AG04450 (cell line): ENCODE results near the gene AFF3. TPM values are rescaled to one million over a fixed set of nuclear protein-coding genes. Genes with fewer than 3 reads are reported as not detected.

Source experiments
- CTCF ChIA-PET: fragments of 300-600, 350-600 bp; formaldehyde crosslinking; extraction: SDS; loops from one replicate; lab custom pipeline; 2022; ENCODE audit warnings: antibody characterized with exemption, inconsistent platforms; lab: Charles Lee
- POLR2A ChIA-PET: fragments of 350-600 bp; formaldehyde crosslinking; extraction: SDS; loops from one replicate; lab custom pipeline; 2021; ENCODE audit warnings: antibody characterized with exemption, inconsistent platforms; lab: Yijun Ruan, JAX
- DNase-seq: peaks from one replicate; pipeline ENCODE4 v3.0.0-alpha.2; 2011; ENCODE audit warnings: low read depth, low spot score
- H3K27ac ChIP-seq: one replicate; pipeline ENCODE4 v1.5.1; 2012; ENCODE audit warnings: low read depth, low read length, control low read depth
- H3K27me3 ChIP-seq: one replicate; pipeline ENCODE4 v1.6.0; 2012; ENCODE audit warnings: low read length; ENCODE audit not compliant: control insufficient read depth, insufficient read depth
- H3K4me3 ChIP-seq: 2 replicates; pipeline ENCODE4 v1.5.1; 2011; ENCODE audit warnings: mild to moderate bottlenecking, low read depth, low read length, control low read depth
- H3K9me3 ChIP-seq: 2 replicates; pipeline ENCODE4 v1.5.1; 2012; ENCODE audit warnings: low read length; ENCODE audit not compliant: control insufficient read depth, insufficient read depth
- CTCF ChIP-seq: IDR thresholded peaks from 2 replicates; pipeline ENCODE4 v1.5.1; 2011; ENCODE audit warnings: low read depth, low read length, control low read depth, inconsistent platforms
- polyA plus RNA-seq: library from polyadenylated mRNA; depleted of rRNA; stranded (reverse); fragments of >200 nt; gene quantifications from 2 replicates; pipeline ENCODE4 v1.2.3, GENCODE V29; 2011

Gene AFF3
- polyA plus RNA-seq, 1 experiment: 17.9 TPM

DNA sequence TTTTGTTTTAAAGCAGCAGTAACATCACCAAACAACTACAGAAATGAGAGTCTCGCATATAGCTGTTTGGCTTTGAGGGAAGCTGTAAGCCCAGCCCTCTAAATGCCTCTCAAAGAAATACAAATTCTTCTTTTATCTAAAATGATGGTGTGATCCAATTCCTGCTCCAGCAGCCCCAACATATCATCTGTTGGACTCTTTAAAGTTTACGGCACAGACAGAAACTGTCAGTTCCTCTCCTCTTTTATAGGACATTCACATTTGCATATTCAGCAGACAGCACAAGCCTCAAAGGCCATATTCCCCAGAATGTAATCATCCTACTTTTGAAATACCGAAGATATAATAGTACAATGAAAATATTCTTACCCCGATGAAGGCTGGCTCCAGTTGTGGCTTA is 435.7 kb downstream of the AFF3 start:
- no peak overlapping the region for H3K4me3 ChIP-seq
- H3K27me3 ChIP-seq: no peaks in the 10 kb centered on the region
- TF ChIP-seq CTCF: no peak
- POLR2A ChIA-PET: interaction anchor here (1.3 kb wide), 1 partner anchor 9 kb away, joined by 4 read pairs; no protein-coding TSS in a partner anchor
- H3K27ac ChIP-seq: no peak overlapping the region
- no peaks in the 10 kb centered on the region for H3K9me3 ChIP-seq
- no peak for DNase-seq
- CTCF ChIA-PET: interaction anchor here (1.5 kb wide), 1 partner anchor 554 kb away, joined by 7 read pairs; no protein-coding TSS in a partner anchor

DNA sequence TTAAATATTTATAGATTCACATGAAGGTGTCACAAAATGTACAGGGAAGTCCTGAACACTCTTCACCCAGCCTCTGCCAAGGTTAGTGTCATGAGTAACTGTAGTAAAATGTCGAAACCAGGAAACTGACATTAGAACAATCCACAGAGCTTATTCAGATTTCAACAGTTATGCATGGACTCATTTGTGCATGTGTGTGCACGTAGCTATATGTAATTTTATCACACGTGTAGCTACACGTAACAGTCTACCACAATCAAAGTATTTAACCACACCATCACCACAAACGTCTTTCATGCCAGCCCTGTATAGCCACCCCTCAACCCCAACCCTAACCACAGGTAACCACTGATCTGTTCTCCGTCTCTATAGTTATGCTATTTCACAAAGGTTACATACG is 440.9 kb downstream of the AFF3 start:
- Histone ChIP-seq H3K4me3 (no peak overlapping the region), H3K27me3 (no peaks in the 10 kb centered on the region), H3K9me3 (no peaks in the 10 kb centered on the region), H3K27ac (no peak overlapping the region)
- ChIA-PET CTCF (no interaction called here), POLR2A (no interaction called here)
- no peak for DNase-seq
- TF ChIP-seq CTCF: no peak

DNA sequence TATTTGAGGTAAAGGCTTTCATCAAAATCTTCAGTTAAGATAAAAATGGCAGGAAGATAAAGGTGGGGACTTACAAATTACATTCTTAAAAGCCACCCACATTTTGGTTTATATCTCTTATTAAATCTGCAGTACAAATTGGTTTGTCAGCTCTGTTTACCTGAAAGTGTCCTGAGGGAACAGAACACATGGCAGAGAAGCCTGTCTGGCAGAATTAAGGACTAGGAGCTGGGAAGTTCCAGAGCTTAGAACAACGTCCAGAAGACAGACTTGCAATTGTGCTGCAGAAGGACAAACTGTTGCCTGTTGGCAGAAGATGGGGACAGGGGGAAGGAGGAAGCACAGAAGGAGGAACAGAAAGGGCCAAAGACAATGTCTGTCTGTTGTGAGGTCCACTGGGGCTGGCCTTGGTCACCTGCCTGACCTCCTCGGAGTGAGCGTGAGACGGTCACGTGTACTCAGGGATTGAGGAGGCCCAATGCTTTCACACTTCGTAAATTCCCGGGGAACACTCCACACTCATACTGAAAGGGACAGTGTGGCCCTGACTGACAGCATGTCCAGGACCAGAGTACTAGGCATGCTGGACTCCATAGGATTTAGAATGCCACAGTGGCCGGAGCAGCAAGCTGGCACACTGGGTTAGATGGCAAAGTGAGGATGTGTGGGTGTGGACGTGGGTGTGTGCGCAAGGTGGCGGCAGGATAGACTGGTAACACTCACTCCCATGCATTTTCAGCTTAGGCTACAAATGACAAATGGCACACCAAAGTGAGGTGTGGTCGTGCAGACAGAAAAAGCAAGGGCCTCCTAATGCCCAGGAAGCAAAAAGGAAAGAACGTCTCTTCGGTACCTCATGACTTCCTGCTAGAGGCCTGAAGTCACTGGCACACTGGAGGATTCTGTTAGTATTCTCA is 441.6 kb downstream of the AFF3 start:
- POLR2A ChIA-PET: no interaction called here
- TF ChIP-seq CTCF: no peak
- DNase-seq: no peak
- Histone ChIP-seq H3K4me3 (no peak overlapping the region), H3K9me3 (no peaks in the 10 kb centered on the region), H3K27me3 (no peaks in the 10 kb centered on the region), H3K27ac (no peak overlapping the region)
- CTCF ChIA-PET: interaction anchor here (0.7 kb wide), 1 partner anchor 54 kb away, joined by 6 read pairs; no protein-coding TSS in a partner anchor

GRCh38 chr2:99698896-99699295 is 443.5 kb downstream of the AFF3 start:
- Histone ChIP-seq H3K27ac (no peak overlapping the region), H3K9me3 (no peaks in the 10 kb centered on the region), H3K4me3 (no peak overlapping the region), H3K27me3 (no peaks in the 10 kb centered on the region)
- POLR2A ChIA-PET: interaction anchor here (0.6 to 1.4 kb wide), 8 partner anchors 18 to 183 kb away, joined by 3 to 6 read pairs (median 3); no protein-coding TSS in a partner anchor
- no peak for DNase-seq
- CTCF ChIA-PET: interaction anchor here (1.9 kb wide), 1 partner anchor 563 kb away, joined by 14 read pairs; no protein-coding TSS in a partner anchor
- TF ChIP-seq CTCF: no peak
